Stomach (tissue), 4 donors: ENCODE measurements around the gene EIF4A2.

Source experiments
- CTCF ChIP-seq, 7 experiments: fragments of 450-650 bp in 4 of 7; fragments of 200-600 bp in 3 of 7; sonication (generic) in 3 of 7; IDR thresholded peaks; one replicate each; pipeline ENCODE4 v1.5.1; 2016 to 2019; ENCODE audit warnings: antibody characterized with exemption in 7 of 7, control low read depth in 2 of 7, mild to moderate bottlenecking in 1 of 7
- EP300 ChIP-seq: sonication (generic); formaldehyde crosslinking; IDR thresholded peaks from one replicate; pipeline ENCODE4 v1.6.1; 2017; ENCODE audit warnings: antibody characterized with exemption
- POLR2A ChIP-seq, 4 donors: fragments of 450-650 bp; IDR thresholded peaks; one replicate each; pipeline ENCODE4 v1.6.1; 2016; ENCODE audit warnings: antibody characterized with exemption in 4 of 4, control low read depth in 2 of 4, mild to moderate bottlenecking in 1 of 4, moderate library complexity in 1 of 4
- POLR2AphosphoS5 ChIP-seq, 3 donors: sonication (generic); formaldehyde crosslinking; IDR thresholded peaks; one replicate each; pipeline ENCODE4 v1.6.1; 2016; ENCODE audit warnings: antibody characterized with exemption in 3 of 3

GRCh38 chr3:186779204-186779603 is 4.2 kb upstream of the EIF4A2 start:
- TF ChIP-seq CTCF (IDR thresholded peaks at IDR 0.05) (no peak), POLR2AphosphoS5 (IDR thresholded peaks at IDR 0.05) (no peak), POLR2A (IDR thresholded peaks at IDR 0.05) (no peak), EP300 (no peak)
